ENCODE data around the gene MYL10.
"Not testable (repeated sequence)": the region's sequence is repeated elsewhere in the genome, so short reads cannot be mapped to it uniquely, and the experiment has no call there.

- TF ChIP-seq ZFP36 (IDR thresholded peaks at IDR 0.05; ENCODE audit: borderline replicate concordance, low read depth, low read length, partially characterized antibody); BRD4 (CRISPR knock-in tag; IDR thresholded peaks at IDR 0.05); GPN1 (CRISPR knock-in tag; IDR thresholded peaks at IDR 0.05; ENCODE audit: borderline replicate concordance); SP2 (CRISPR knock-in tag; IDR thresholded peaks at IDR 0.05); TBX3 (IDR thresholded peaks at IDR 0.05; ENCODE audit: borderline replicate concordance); POLR2AphosphoS5 (IDR thresholded peaks at IDR 0.05; ENCODE audit: low read depth, low read length); FIP1L1 (IDR thresholded peaks at IDR 0.05; ENCODE audit: borderline replicate concordance, insufficient read depth, low read depth, low read length); CHD2 (IDR thresholded peaks at IDR 0.05; ENCODE audit: low read depth, low read length): not testable (repeated sequence)
- TF ChIP-seq, protein P1, sequence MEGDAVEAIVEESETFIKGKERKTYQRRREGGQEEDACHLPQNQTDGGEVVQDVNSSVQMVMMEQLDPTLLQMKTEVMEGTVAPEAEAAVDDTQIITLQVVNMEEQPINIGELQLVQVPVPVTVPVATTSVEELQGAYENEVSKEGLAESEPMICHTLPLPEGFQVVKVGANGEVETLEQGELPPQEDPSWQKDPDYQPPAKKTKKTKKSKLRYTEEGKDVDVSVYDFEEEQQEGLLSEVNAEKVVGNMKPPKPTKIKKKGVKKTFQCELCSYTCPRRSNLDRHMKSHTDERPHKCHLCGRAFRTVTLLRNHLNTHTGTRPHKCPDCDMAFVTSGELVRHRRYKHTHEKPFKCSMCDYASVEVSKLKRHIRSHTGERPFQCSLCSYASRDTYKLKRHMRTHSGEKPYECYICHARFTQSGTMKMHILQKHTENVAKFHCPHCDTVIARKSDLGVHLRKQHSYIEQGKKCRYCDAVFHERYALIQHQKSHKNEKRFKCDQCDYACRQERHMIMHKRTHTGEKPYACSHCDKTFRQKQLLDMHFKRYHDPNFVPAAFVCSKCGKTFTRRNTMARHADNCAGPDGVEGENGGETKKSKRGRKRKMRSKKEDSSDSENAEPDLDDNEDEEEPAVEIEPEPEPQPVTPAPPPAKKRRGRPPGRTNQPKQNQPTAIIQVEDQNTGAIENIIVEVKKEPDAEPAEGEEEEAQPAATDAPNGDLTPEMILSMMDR (CRISPR knock-in tag; IDR thresholded peaks at IDR 0.05) = not testable (repeated sequence)
- TF ChIP-seq, protein P2, sequence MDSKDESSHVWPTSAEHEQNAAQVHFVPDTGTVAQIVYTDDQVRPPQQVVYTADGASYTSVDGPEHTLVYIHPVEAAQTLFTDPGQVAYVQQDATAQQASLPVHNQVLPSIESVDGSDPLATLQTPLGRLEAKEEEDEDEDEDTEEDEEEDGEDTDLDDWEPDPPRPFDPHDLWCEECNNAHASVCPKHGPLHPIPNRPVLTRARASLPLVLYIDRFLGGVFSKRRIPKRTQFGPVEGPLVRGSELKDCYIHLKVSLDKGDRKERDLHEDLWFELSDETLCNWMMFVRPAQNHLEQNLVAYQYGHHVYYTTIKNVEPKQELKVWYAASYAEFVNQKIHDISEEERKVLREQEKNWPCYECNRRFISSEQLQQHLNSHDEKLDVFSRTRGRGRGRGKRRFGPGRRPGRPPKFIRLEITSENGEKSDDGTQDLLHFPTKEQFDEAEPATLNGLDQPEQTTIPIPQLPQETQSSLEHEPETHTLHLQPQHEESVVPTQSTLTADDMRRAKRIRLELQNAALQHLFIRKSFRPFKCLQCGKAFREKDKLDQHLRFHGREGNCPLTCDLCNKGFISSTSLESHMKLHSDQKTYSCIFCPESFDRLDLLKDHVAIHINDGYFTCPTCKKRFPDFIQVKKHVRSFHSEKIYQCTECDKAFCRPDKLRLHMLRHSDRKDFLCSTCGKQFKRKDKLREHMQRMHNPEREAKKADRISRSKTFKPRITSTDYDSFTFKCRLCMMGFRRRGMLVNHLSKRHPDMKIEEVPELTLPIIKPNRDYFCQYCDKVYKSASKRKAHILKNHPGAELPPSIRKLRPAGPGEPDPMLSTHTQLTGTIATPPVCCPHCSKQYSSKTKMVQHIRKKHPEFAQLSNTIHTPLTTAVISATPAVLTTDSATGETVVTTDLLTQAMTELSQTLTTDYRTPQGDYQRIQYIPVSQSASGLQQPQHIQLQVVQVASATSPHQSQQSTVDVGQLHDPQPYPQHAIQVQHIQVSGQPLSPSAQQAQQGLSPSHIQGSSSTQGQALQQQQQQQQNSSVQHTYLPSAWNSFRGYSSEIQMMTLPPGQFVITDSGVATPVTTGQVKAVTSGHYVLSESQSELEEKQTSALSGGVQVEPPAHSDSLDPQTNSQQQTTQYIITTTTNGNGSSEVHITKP (CRISPR knock-in tag; IDR thresholded peaks at IDR 0.05; ENCODE audit: low read depth) = not testable (repeated sequence)
Observed at GRCh38 chr7:101647876-101648275, 18.8 kb upstream of the MYL10 start.

Measured in HepG2 (cell line).